ENCODE results near the gene GJD4. TPM values are rescaled to one million over a fixed set of nuclear protein-coding genes. Genes with fewer than 3 reads are reported as not detected.
A peak's percentile ranks its signal among the peaks of the same experiment; 100 is the strongest.

GJD4 gene
- total and polyA plus RNA-seq, 2 experiments from 2014 or later, result not detected

- Histone ChIP-seq H3K36me3 (ENCODE audit: insufficient read depth) (no peaks in the 10 kb centered on the region), H3K4me3 (no peak overlapping the region), H3K79me2 (replicated peaks; ENCODE audit: insufficient read depth) (no peaks in the 10 kb centered on the region), H3F3A (replicated peaks; ENCODE audit: low read depth) (no peaks in the 10 kb centered on the region), H3K9me2 (ENCODE audit: insufficient read depth) (no peaks in the 10 kb centered on the region), H4K20me1 (replicated peaks; ENCODE audit: insufficient read depth) (no peaks in the 10 kb centered on the region), H3K27me3 (ENCODE audit: insufficient read depth) (peaks cover 11% of the 10 kb centered on the region), H2AFZ (no peak overlapping the region), H3K4me2 (no peak overlapping the region), H3K4me1 (ENCODE audit: insufficient read depth) (peaks cover 13% of the 10 kb centered on the region), H3K27ac (ENCODE audit: low read depth) (no peak overlapping the region)
- H3K27me3 Mint-ChIP-seq (ENCODE audit: insufficient read depth, low read depth, poor library complexity), result no peaks in the 10 kb centered on the region
- no peaks in the 10 kb centered on the region; the same call in 2 of the 3 replicates for H3K9me3 Mint-ChIP-seq
- H3K27ac Mint-ChIP-seq, result no peak overlapping the region
- no peak overlapping the region for H3K4me3 Mint-ChIP-seq
- no peaks in the 10 kb centered on the region; the same call in 2 of the 3 replicates for H3K36me3 Mint-ChIP-seq (ENCODE audit: low read depth)
- H3K4me1 Mint-ChIP-seq, result peaks cover 24% of the 10 kb centered on the region
- TF ChIP-seq ZNF331 (CRISPR knock-in tag; IDR thresholded peaks at IDR 0.05; ENCODE audit: low read depth) (no peak), CTCF (conservative IDR thresholded peaks at IDR 0.05; ENCODE audit: low read depth in 2 of 2) (peak; percentile 50)
- ATAC-seq, result no peak
- no peak for DNase-seq (ENCODE audit: low spot score)
Observed at GRCh38 chr10:35632027-35632426, 26.9 kb downstream of the GJD4 start.

GRCh38 chr10:35633006-35633980 is 28.2 kb downstream of the GJD4 start:
- ATAC-seq (no peak), DNase-seq (ENCODE audit: low spot score) (no peak)
- H3K27me3 ChIP-seq (ENCODE audit: insufficient read depth), result peaks cover 16% of the 10 kb centered on the region
- Mint-ChIP-seq H3K4me3 (no peak overlapping the region), H3K9me3 (no peaks in the 10 kb centered on the region; the same call in 2 of the 3 replicates), H3K27ac (no peak overlapping the region), H3K27me3 (ENCODE audit: insufficient read depth, low read depth, poor library complexity) (no peaks in the 10 kb centered on the region), H3K36me3 (ENCODE audit: low read depth) (no peaks in the 10 kb centered on the region; the same call in 2 of the 3 replicates), H3K4me1 (peaks cover 36% of the 10 kb centered on the region)
- H3K4me2 ChIP-seq, result no peak overlapping the region
- H4K20me1 ChIP-seq (replicated peaks; ENCODE audit: insufficient read depth), result no peaks in the 10 kb centered on the region
- no peaks in the 10 kb centered on the region for H3K9me2 ChIP-seq (ENCODE audit: insufficient read depth)
- no peaks in the 10 kb centered on the region for H3K36me3 ChIP-seq (ENCODE audit: insufficient read depth)
- H3K4me3 ChIP-seq, result no peak overlapping the region
- H2AFZ ChIP-seq, result peak overlapping the region; percentile 60; the same call in 1 of the 2 replicates
- H3K79me2 ChIP-seq (replicated peaks; ENCODE audit: insufficient read depth), result no peaks in the 10 kb centered on the region
- H3K27ac ChIP-seq (ENCODE audit: low read depth), result no peak overlapping the region
- H3F3A ChIP-seq (replicated peaks; ENCODE audit: low read depth), result 0 out of 2 replicates have a peak, but pooled peaks cover 4% of the 10 kb centered on the region
- peaks cover 20% of the 10 kb centered on the region for H3K4me1 ChIP-seq (ENCODE audit: insufficient read depth)
- no peak for TF ChIP-seq ETS1 (IDR thresholded peaks at IDR 0.05)
- TF ChIP-seq CREB1 (CRISPR knock-in tag; IDR thresholded peaks at IDR 0.05; ENCODE audit: low read depth), result no peak
- TF ChIP-seq CTCF (conservative IDR thresholded peaks at IDR 0.05; ENCODE audit: low read depth in 2 of 2), result no peak
- no peak for TF ChIP-seq EZH2phosphoT487 (IDR thresholded peaks at IDR 0.05; ENCODE audit: unreplicated experiment)
- TF ChIP-seq NANOG (IDR thresholded peaks at IDR 0.05; ENCODE audit: borderline replicate concordance), result no peak
- no peak for TF ChIP-seq REST (IDR thresholded peaks at IDR 0.05; ENCODE audit: unreplicated experiment)
- no peak for TF ChIP-seq STAT1 (IDR thresholded peaks at IDR 0.05; ENCODE audit: unreplicated experiment)
- TF ChIP-seq EZH2 (IDR thresholded peaks at IDR 0.05; ENCODE audit: low read depth, unreplicated experiment), result no peak
